Prostate gland (tissue), 2 donors: ENCODE results near the gene SPRYD3.

Experiments
- POLR2A ChIP-seq: fragments of 450-650 bp; IDR thresholded peaks from one replicate; pipeline ENCODE4 v1.6.1; 2016; ENCODE audit warnings: antibody characterized with exemption, mild to moderate bottlenecking
- POLR2AphosphoS5 ChIP-seq: sonication (generic); formaldehyde crosslinking; IDR thresholded peaks from one replicate; pipeline ENCODE4 v1.6.1; 2017; ENCODE audit warnings: antibody characterized with exemption
- TF ChIP-seq, protein P1 (sequence below), 4 experiments: fragments of 200-600 bp in 2 of 4; fragments of 450-650 bp in 2 of 4; sonication (generic) in 2 of 4; IDR thresholded peaks; 1 replicate in 3 of 4; 2 replicates in 1 of 4; pipeline ENCODE4 v1.5.1; 2016 to 2019; ENCODE audit warnings: antibody characterized with exemption in 4 of 4, mild to moderate bottlenecking in 2 of 4, moderate library complexity in 2 of 4

GRCh38 chr12:53103860-53104305 lies 24.7 kb upstream of the SPRYD3 start:
- TF ChIP-seq, protein P1, sequence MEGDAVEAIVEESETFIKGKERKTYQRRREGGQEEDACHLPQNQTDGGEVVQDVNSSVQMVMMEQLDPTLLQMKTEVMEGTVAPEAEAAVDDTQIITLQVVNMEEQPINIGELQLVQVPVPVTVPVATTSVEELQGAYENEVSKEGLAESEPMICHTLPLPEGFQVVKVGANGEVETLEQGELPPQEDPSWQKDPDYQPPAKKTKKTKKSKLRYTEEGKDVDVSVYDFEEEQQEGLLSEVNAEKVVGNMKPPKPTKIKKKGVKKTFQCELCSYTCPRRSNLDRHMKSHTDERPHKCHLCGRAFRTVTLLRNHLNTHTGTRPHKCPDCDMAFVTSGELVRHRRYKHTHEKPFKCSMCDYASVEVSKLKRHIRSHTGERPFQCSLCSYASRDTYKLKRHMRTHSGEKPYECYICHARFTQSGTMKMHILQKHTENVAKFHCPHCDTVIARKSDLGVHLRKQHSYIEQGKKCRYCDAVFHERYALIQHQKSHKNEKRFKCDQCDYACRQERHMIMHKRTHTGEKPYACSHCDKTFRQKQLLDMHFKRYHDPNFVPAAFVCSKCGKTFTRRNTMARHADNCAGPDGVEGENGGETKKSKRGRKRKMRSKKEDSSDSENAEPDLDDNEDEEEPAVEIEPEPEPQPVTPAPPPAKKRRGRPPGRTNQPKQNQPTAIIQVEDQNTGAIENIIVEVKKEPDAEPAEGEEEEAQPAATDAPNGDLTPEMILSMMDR (IDR thresholded peaks at IDR 0.05) = no peak
- TF ChIP-seq POLR2A = no peak
- no peak for TF ChIP-seq POLR2AphosphoS5
